Activated naive CD8-positive, alpha-beta T cell treated with anti-CD3 and anti-CD28 coated beads for 36 hours (primary cell): ENCODE results near the gene ZNF474. TPM values are rescaled to one million over a fixed set of nuclear protein-coding genes. Genes with fewer than 3 reads are reported as not detected.

Source experiments
- DNase-seq: peaks from one replicate; pipeline ENCODE4 v3.0.0; 2021
- H3K27ac Mint-ChIP-seq: one replicate; pipeline ENCODE4 v1.8.0; 2022; ENCODE audit warnings: mild to moderate bottlenecking, moderate library complexity, mixed read lengths
- H3K27me3 Mint-ChIP-seq: one replicate; pipeline ENCODE4 v1.8.0; 2022; ENCODE audit warnings: mild to moderate bottlenecking, mixed read lengths
- H3K36me3 Mint-ChIP-seq: one replicate; pipeline ENCODE4 v1.8.0; 2021; ENCODE audit warnings: mild to moderate bottlenecking, mixed read lengths
- H3K4me1 Mint-ChIP-seq: one replicate; pipeline ENCODE4 v1.8.0; 2021; ENCODE audit warnings: mixed read lengths
- H3K4me3 Mint-ChIP-seq: one replicate; pipeline ENCODE4 v1.8.0; 2022; ENCODE audit warnings: mild to moderate bottlenecking, moderate library complexity, mixed read lengths
- H3K9me3 Mint-ChIP-seq: one replicate; pipeline ENCODE4 v1.8.0; 2022; ENCODE audit warnings: mixed read lengths
- total RNA-seq, 2 experiments: library from RNA; stranded (reverse); gene quantifications; one replicate each; pipeline ENCODE4 v1.2.3, GENCODE V29; 2021

Gene ZNF474
- total RNA-seq, 2 experiments from 2014 or later: 0.28 TPM; not detected in 1

GRCh38 chr5:122199146-122199545, 69.8 kb downstream of the ZNF474 start:
- no peak overlapping the region for H3K27ac Mint-ChIP-seq
- no peaks in the 10 kb centered on the region for H3K9me3 Mint-ChIP-seq
- H3K36me3 Mint-ChIP-seq: no peaks in the 10 kb centered on the region
- H3K4me3 Mint-ChIP-seq: no peak overlapping the region
- DNase-seq: no peak
- H3K27me3 Mint-ChIP-seq: peaks cover 2% of the 10 kb centered on the region
- H3K4me1 Mint-ChIP-seq: no peaks in the 10 kb centered on the region

GRCh38 chr5:122200450-122200849, 71.1 kb downstream of the ZNF474 start:
- Mint-ChIP-seq H3K27me3 (no peaks in the 10 kb centered on the region), H3K36me3 (no peaks in the 10 kb centered on the region)

GRCh38 chr5:122200865-122201264, 71.5 kb downstream of the ZNF474 start:
- no peak for DNase-seq
- H3K4me3 Mint-ChIP-seq: no peak overlapping the region
- no peaks in the 10 kb centered on the region for H3K4me1 Mint-ChIP-seq
- H3K27me3 Mint-ChIP-seq: no peaks in the 10 kb centered on the region
- no peaks in the 10 kb centered on the region for H3K9me3 Mint-ChIP-seq
- no peaks in the 10 kb centered on the region for H3K36me3 Mint-ChIP-seq
- H3K27ac Mint-ChIP-seq: no peak overlapping the region

More at GRCh38 chr5:122200450-122200849, 71.1 kb downstream of the ZNF474 start:
- H3K4me3 Mint-ChIP-seq: no peak overlapping the region
- no peak for DNase-seq
- H3K4me1 Mint-ChIP-seq: no peaks in the 10 kb centered on the region
- no peak overlapping the region for H3K27ac Mint-ChIP-seq
- no peaks in the 10 kb centered on the region for H3K9me3 Mint-ChIP-seq

- Mint-ChIP-seq H3K9me3 (no peaks in the 10 kb centered on the region), H3K27ac (no peak overlapping the region), H3K36me3 (no peaks in the 10 kb centered on the region), H3K27me3 (no peaks in the 10 kb centered on the region), H3K4me1 (no peaks in the 10 kb centered on the region), H3K4me3 (no peak overlapping the region)
- DNase-seq: no peak
These were observed 72.0 kb downstream of the ZNF474 start for GRCh38 chr5:122201365-122201764.

- DNase-seq: no peak
- no peak overlapping the region for H3K4me3 Mint-ChIP-seq
- H3K4me1 Mint-ChIP-seq: no peaks in the 10 kb centered on the region
- H3K27me3 Mint-ChIP-seq: no peaks in the 10 kb centered on the region
- no peaks in the 10 kb centered on the region for H3K9me3 Mint-ChIP-seq
- no peak overlapping the region for H3K27ac Mint-ChIP-seq
- no peaks in the 10 kb centered on the region for H3K36me3 Mint-ChIP-seq
These were observed 73.6 kb downstream of the ZNF474 start for GRCh38 chr5:122202952-122203351.

Other genes with a start within 250 kb of the ZNF474 start
- gene SRFBP1, start 167.6 kb upstream of the ZNF474 start, total RNA-seq: 10 to 100 TPM; 20.6 to 21.1 TPM
- gene LOX, start 51.3 kb upstream of the ZNF474 start, total RNA-seq: not detected
- gene SNCAIP, start 182.7 kb downstream of the ZNF474 start, total RNA-seq: not detected